ENCODE data around the gene PCSK4.
"Not testable (repeated sequence)": the region's sequence is repeated elsewhere in the genome, so short reads cannot be mapped to it uniquely, and the experiment has no call there.

PCSK4 gene

GRCh38 chr19:1532003-1532402 is 41.9 kb upstream of the PCSK4 start:
- Mint-ChIP-seq H3K4me1 (no peaks in the 10 kb centered on the region), H3K27me3 (ENCODE audit: low read depth, poor library complexity) (peaks cover 57% of the 10 kb centered on the region), H3K27ac (no peak overlapping the region), H3K36me3 (ENCODE audit: low read depth) (no peaks in the 10 kb centered on the region), H3K4me3 (no peak overlapping the region), H3K9me3 (no peaks in the 10 kb centered on the region)
- no peak for TF ChIP-seq CTCF (IDR thresholded peaks at IDR 0.05)
- no peak for DNase-seq

- Mint-ChIP-seq H3K27me3 (ENCODE audit: low read depth, poor library complexity) (peaks cover 61% of the 10 kb centered on the region), H3K9me3 (no peaks in the 10 kb centered on the region), H3K4me3 (no peak overlapping the region), H3K27ac (no peak overlapping the region), H3K4me1 (no peaks in the 10 kb centered on the region), H3K36me3 (ENCODE audit: low read depth) (no peaks in the 10 kb centered on the region)
- no peak for DNase-seq
- TF ChIP-seq CTCF (IDR thresholded peaks at IDR 0.05): no peak
Measured at GRCh38 chr19:1531587-1531986, 41.4 kb upstream of the PCSK4 start.

- H3K9me3 Mint-ChIP-seq; H3K36me3 Mint-ChIP-seq (ENCODE audit: low read depth); H3K27ac Mint-ChIP-seq; H3K4me3 Mint-ChIP-seq; H3K4me1 Mint-ChIP-seq; DNase-seq: not testable (repeated sequence)
- H3K27me3 Mint-ChIP-seq (ENCODE audit: low read depth, poor library complexity): peaks cover 69% of the 10 kb centered on the region
Measured at GRCh38 chr19:1530856-1531255, 40.7 kb upstream of the PCSK4 start.

- no peak overlapping the region for H3K4me3 Mint-ChIP-seq
- TF ChIP-seq CTCF (IDR thresholded peaks at IDR 0.05): no peak
- no peaks in the 10 kb centered on the region for H3K9me3 Mint-ChIP-seq
- H3K27ac Mint-ChIP-seq: no peak overlapping the region
- no peaks in the 10 kb centered on the region for H3K36me3 Mint-ChIP-seq (ENCODE audit: low read depth)
- H3K4me1 Mint-ChIP-seq: peaks cover 6% of the 10 kb centered on the region
- peaks cover 78% of the 10 kb centered on the region for H3K27me3 Mint-ChIP-seq (ENCODE audit: low read depth, poor library complexity)
- no peak for DNase-seq
Measured at GRCh38 chr19:1529430-1529816, 39.3 kb upstream of the PCSK4 start.

- H3K9me3 Mint-ChIP-seq: no peaks in the 10 kb centered on the region
- TF ChIP-seq CTCF (IDR thresholded peaks at IDR 0.05): no peak
- H3K27ac Mint-ChIP-seq: no peak overlapping the region
- peaks cover 8% of the 10 kb centered on the region for H3K4me1 Mint-ChIP-seq
- DNase-seq: no peak
- H3K36me3 Mint-ChIP-seq (ENCODE audit: low read depth): no peaks in the 10 kb centered on the region
- H3K4me3 Mint-ChIP-seq: no peak overlapping the region
- peaks cover 77% of the 10 kb centered on the region for H3K27me3 Mint-ChIP-seq (ENCODE audit: low read depth, poor library complexity)
Measured at GRCh38 chr19:1528596-1529429, 38.7 kb upstream of the PCSK4 start.

- no peak for TF ChIP-seq CTCF (IDR thresholded peaks at IDR 0.05)
- no peak overlapping the region for H3K4me3 Mint-ChIP-seq
- no peak for DNase-seq
- peaks cover 8% of the 10 kb centered on the region for H3K4me1 Mint-ChIP-seq
- no peaks in the 10 kb centered on the region for H3K9me3 Mint-ChIP-seq
- H3K27me3 Mint-ChIP-seq (ENCODE audit: low read depth, poor library complexity): peaks cover 77% of the 10 kb centered on the region
- H3K36me3 Mint-ChIP-seq (ENCODE audit: low read depth): no peaks in the 10 kb centered on the region
- no peak overlapping the region for H3K27ac Mint-ChIP-seq
Measured at GRCh38 chr19:1527650-1528309, 37.6 kb upstream of the PCSK4 start.

Data from nephron progenitor cell (in vitro differentiated cells).